Cerebellar cortex (tissue), 1 donor: ENCODE measurements around the gene COX6A1.
A peak's percentile ranks its signal among the peaks of the same experiment; 100 is the strongest.
"Not testable (repeated sequence)": the region's sequence is repeated elsewhere in the genome, so short reads cannot be mapped to it uniquely, and the experiment has no call there.

Experiments used
- DNase-seq: peaks from one replicate; pipeline ENCODE4 v3.0.0-alpha.2; 2015; ENCODE audit warnings: low spot score

The COX6A1 gene

DNA sequence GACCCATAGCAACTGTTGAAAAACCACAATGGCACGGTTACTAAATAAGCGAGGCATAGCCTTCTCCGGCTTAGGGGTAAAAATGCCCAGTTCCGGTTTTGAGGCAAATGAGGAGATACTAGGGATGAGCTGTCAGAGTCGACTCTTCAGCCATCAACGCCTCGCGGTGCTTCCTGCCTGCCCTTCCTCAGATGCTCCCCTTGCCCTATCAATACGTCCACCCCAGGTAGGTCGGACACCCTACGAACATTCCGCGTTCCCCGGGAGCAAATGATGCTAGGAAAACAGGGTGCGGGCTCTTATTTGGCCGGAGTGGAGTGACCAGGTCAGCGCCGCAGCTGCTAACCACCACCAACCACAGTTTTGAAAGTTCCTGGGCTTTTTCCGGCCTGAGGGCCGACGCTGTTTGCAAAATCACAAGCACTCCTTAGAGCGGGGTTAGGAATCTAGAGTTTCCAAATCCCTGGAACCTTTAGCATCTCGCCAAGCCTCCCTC, 30.5 kb downstream of the COX6A1 start:
- peak; percentile 36 for DNase-seq

DNA sequence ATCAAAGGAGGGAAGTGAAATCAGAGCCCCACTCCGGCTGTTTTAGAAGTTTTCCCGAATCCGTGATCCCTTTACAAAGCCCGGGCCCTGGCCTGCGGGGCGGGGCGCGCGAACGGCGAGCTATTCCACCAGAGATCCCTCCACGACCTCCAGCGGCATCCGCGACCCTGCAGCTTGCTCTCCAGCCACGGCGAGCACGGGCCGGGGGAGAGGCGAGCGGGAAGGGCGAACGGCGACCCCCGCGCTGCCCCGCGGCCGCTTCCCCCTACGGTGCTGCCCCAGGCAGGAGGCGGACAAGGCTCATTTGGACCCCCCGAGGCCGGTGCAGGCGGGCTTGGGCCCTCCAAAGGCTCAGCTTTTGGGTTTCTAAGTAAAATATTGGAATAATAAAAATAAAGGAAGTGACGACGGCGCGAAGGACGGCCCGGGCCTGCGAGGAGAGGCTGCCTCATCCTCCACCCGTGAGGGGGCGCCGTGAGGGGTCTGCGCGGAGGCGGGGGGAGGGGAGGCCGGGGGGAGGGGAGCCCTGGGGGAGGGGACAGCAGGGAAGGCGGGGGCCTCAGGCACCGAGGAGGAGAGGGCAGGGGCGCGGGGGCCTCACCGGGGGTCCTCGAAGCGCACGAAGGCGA, 31.0 kb downstream of the COX6A1 start:
- peak; percentile 15 for DNase-seq

DNA sequence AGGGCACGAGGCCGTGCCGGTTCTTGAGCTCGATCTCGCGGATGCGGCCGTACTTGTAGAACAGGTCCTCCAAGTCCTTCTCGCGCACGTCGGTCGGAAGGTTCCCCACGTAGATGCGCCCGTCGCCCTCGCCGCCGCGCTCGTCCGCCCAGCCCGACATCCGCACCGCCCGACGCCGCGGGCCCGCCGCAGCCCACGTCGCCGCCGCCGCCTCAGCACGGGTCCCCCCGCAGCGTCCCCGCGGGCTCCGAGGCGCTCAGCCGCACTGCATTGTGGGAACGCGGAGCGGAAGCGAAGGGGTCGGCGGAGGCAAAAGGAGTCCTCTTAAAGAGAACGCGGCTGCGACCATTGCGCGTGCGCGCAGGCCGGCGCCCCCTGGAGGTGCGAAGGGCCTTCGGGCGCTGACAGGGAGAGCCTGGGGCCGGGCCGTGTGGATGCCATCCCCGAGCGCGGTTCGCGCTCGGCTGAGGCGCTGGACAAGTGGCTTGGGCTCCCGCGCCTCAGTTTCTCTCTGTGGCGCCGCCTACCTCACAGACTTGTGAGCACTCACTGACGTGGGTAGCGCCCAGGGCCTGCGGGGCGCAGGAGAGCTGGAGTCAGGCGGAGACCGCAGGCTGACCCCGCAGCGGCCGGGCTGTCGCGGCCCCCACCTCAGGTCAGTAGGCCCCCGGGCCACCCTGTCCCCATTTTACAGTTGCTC, 31.7 kb downstream of the COX6A1 start, which contains the start of gene SRSF9:
Gene SRSF9, minus strand, starts transcription at position 299 of the 700 bp plus-strand sequence. Its CDS starts 139 bp downstream, at position 160.
- DNase-seq, result peak; percentile 93

DNA sequence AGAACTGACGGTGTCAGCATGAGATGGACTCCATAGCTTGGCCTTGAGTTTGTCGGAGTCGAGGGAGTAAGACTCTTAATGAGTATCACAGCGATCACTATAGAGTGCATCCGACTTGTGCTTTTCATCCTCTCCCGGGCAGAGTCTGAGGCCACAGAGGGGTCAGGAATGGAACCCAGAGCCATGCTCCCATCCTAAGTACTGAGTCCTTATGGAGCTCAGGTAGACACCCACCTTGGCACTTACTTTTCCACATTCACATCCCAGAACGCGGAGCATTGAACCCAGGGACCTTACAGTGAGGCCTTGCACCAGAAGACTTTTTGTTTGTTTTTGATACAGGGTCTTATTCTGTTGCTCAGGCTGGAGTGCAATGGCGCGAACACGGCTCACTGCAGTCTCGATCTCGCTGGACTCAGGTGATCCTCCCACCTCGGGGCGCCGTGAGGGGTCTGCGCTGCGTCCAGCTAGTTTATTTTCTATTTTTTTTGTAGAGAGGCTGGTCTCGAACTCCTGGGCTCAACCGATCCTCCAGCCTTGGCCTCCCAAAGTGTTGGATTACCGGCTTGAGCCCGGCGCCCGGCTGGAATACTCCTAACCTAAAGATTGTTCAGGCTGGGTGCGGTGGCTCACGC, 32.4 kb downstream of the COX6A1 start:
- peak; percentile 44 for DNase-seq

GRCh38 chr12:120472521-120472920, 34.6 kb downstream of the COX6A1 start:
- DNase-seq, result no peak

DNA sequence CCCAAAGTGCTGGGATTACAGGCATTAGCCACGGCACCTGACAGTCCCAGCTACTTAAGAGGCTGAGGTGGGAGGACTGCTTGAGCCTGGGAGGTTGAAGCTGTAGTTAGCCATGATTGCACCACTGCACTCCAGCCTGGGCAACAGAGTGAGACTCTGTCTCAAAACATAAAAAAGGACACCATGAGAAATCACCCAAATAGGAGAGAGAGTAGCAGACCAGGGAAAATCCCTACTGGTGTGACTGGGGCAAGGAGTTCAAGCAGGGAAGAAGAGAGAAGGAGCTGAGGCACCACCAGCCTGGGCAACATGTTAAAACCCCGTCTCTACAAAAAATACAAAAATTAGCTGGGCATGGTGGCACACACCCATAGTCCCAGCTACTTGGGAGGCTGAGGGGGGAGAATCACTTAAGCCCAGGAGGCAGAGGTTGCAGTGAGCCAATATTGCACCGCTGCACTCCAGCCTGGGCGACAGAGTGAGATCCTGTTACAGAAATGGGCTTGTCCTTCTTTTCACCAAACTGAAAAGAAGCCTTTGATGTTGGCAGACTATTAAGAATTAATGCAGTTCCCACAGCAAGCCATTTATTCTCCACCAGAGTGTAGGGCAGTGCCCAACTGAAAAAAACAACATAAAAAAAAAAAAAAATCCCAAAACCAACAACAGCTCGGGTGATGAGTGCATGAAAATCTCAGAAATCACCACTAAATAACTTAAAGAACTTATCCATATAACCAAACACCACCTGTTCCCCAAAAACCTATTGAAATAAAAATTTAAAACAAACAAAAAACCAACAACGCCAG, 36.1 kb downstream of the COX6A1 start:
- no peak for DNase-seq

- no peak for DNase-seq
Observed at GRCh38 chr12:120474616-120474960, 36.7 kb downstream of the COX6A1 start.

DNA sequence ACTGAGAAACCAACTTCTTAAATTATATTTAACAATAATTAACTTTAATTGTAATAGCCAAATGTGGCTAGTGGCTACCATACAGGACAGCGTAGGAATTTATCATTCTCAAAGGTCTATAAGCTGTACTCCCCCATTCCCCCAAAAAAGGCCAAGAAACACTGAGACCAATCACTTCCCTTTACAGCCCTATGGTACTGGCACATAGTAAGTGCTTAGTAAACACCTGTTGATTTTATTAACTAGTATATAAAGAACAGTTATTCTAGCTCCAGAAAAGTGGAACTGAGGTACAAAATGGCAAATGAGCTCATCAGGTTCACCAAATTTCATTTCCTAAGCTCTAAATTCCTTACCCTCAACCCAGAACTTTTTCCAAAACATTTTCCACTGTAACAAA, 37.7 kb downstream of the COX6A1 start:
- no peak for DNase-seq

DNA sequence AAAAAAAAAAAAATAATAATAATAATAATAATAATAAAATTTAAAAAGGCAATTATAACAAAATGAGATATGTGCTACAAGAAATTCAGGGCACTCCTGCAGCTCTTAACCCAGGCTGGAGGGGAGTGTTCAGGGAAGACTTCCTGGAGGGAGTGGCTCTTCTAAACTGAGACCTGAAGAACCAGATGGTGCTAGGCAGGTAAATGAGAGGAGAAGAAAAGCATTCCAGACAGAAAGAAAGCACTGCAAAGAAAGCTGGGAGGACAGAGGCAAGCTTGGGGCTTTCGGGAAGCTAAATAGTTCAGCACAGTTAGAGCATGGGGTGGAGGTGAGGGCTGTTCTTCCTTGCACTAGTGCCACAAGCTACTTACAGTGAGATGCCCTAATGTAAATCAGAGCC, 41.5 kb downstream of the COX6A1 start:
- no peak for DNase-seq

GRCh38 chr12:120480211-120480610, 42.3 kb downstream of the COX6A1 start:
- DNase-seq, result no peak

DNA sequence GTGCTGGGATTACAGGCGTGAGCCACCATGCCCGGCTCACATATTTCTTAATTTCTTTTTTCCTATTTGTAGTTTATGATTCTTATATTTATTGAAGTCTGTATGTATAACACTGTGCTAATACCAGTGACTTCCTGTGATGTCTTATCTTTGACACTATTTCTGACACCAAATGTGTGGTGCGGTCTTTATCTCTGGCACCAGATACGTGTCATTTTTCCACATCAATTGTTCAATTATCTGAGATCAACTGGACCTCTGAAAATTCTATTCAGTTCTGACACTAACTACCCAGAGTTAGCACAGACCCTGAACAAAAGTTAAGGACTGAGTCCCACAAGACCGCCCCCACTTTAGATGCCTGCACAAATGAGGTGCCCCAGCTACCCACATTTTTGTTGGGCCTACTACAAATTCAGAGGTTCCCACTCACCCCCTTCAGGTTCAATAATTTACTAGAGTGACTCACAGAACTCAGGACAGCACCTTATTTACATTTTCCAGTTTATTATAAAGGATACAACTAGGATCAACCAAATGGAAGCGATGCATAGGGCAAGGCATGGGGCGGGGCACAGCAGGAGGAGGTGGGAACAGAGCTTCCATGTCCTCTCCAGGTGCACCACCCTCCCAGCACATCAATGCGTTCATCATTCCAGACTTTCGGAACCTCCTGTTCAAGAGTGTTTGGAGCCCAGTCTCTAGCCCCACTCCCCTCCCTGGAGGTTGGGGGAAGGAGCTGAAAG, 43.3 kb downstream of the COX6A1 start:
- no peak for DNase-seq

- DNase-seq, result no peak
Observed at GRCh38 chr12:120483621-120484020, 45.7 kb downstream of the COX6A1 start.

DNA sequence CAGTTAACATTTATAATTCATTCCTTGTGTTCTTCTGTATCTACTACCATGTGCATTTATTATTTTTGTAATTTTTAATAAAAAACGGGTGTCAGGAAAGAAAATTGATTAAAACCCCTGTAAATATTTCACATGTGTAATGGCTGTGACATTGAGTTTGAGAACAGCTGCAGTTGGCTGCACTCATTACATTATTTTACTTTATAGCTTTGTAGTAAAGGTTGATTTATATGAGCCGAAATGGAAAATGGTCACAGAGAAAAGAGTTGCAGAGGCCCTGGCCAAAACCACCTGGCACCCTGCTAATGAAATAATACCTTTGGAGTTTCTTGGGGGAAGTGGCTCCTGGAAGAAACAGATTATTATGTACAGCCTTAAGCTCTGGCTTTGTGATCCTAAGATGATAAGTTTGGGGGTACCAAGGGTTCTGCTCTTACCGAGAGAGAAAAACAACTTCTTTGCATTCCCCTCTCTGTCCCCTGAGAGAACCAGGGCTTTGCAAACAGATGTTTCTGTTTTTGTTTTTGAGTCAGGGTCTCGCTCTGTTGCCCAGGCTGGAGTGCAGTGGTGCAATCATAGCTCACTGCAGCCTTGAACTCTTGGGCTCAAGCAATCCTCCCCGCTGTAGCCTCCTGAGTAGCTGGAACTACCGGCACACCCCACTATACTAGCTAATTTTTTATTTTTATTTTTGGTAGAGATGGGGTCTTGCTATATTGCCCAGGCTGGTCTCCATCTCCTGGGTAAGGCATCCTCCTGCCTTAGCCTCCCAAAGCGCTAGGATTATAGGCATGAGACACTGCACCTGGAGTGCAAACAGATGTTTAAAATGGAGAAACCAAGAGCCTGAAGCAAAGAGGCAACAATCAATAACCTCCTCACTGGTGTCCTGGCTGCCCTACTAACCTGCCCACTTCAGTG, 48.3 kb downstream of the COX6A1 start:
- DNase-seq, result no peak

DNA sequence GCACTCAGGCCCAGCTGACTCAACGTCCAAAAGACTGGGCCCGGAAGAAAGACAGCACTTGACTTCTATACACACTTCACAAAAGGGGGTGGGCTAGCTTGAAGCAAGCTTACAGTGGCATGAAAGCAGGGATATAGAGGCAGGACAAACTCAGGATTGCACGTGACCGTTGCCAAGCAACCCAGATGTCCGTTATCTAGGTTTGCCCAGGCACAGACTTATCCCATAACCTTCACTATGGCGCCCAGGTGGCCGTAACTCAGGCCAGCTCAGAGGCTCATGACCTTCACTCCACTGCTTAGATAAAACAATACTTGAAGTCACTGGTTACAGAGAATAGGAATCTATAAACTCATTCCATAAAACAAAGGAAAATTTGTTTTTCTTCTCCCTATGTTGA, 49.6 kb downstream of the COX6A1 start:
- DNase-seq, result not testable (repeated sequence)

- no peak for DNase-seq
Observed at GRCh38 chr12:120488057-120488640, 50.2 kb downstream of the COX6A1 start.

DNA sequence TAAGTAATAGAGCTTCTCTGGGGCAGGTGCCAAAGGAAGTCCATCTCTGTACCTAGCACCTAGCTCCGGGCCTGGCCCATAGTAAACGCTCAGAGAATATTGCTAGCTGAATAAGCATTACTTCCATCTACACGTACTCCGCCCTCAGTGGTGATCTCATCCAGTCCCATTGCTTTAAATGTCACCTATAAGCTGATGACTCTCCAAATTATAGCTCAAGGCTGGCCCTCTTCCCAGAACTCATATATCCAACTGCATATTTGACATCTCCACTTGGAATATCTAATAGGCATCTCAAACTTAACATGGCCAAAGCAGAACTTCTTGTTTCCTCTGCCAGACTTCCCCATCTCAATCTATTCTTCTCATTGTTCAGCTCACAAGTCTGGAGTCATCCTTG, 51.1 kb downstream of the COX6A1 start:
- no peak for DNase-seq

- DNase-seq, result no peak
Observed at GRCh38 chr12:120490325-120490724, 52.4 kb downstream of the COX6A1 start.
